SU-DHL-6 (cell line): ENCODE measurements around the gene PRR7.

Experiments used
- CTCF ChIP-seq: fragments of 200-600 bp; sonication (generic); IDR thresholded peaks from one replicate; pipeline ENCODE4 v1.5.1; 2017; ENCODE audit warnings: antibody characterized with exemption, mild to moderate bottlenecking, low read length, moderate library complexity; ENCODE audit not compliant: insufficient read depth, poor library complexity, severe bottlenecking
- EZH2phosphoT487 ChIP-seq: fragments of 200-600 bp; sonication (generic), shearing (Covaris generic); conservative IDR thresholded peaks from 2 replicates; pipeline ENCODE4 v1.6.1; 2018; ENCODE audit warnings: mild to moderate bottlenecking, antibody characterized with exemption, low read length, moderate library complexity, mixed read lengths

DNA sequence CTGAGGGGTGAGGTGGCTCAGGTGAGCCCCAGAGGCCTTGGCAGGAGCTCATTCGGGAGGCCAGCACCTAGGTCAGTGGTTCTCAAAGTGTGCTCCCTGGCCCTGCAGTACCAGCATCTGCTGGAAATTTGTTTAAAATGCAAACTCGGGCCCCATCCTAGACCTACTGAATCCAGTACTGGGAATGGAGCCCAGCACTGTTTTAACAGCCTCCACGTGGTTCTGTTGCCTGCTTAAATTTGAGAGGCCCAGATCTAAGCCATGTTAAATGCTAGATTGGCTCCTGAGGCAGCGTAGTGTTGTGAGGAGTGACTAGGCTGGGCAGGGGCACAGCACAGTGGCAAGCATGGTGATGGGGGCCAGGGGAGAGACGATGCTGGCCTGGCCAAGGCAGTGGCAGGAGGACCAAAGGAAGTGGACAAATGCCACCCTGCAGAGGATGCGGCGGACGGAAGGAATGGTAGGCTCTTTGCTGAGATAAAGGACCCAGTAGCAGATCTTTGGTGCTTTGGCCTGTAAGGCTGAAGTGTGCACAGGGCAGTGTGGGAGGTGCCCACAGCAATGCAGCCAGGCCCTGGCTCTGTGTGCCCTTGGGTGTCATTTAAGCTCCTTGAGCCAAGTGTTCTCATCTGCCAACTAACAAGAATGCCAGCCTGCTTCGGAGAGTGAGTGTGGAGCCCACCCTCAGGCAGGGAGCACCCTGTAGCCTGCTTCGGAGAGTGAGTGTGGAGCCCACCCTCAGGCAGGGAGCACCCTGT lies 4.2 kb downstream of the PRR7 start:
- no peak for TF ChIP-seq CTCF
- TF ChIP-seq EZH2phosphoT487: no peak
